ENCODE data around the gene MPRIP. TPM values are rescaled to one million over a fixed set of nuclear protein-coding genes. Genes with fewer than 3 reads are reported as not detected.

MPRIP gene
- total and polyA plus RNA-seq, 7 donors: 43.2 to 113 (median 77.4) TPM

DNA sequence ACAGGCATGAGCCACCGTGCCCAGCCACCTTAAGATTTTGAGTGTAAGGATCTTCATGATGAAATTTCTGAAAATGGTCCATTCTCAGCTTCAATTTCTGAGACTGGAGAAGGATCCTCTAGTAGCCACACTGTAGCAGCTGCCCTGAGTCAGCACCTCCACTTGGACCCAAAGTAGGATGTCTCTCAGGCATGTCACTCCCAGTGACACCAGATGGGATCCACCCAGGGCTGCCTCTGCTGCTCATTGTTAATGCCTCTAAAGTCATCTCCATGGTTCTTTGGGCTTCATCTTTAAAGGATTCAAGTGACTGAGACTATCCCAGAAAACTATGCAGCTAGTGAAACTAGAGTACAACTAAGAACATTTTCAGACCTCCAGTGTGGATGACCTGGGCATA is 156.0 kb downstream of the MPRIP start:
- WGBS, 2 donors: 96% methylated on average over 1 of the region's 1 CpG
- H3K27ac ChIP-seq: no peak overlapping the region
- peaks cover 0 to 8% (median 2%) of the 10 kb centered on the region in 4 donors for H3K36me3 ChIP-seq
- TF ChIP-seq POLR2AphosphoS5 (IDR thresholded peaks at IDR 0.05): no peak
- no peak for TF ChIP-seq POLR2A (IDR thresholded peaks at IDR 0.05)
- TF ChIP-seq EP300 (IDR thresholded peaks at IDR 0.05): no peak
- H3K4me3 ChIP-seq: no peak overlapping the region
- no peaks in the 10 kb centered on the region for H3K27me3 ChIP-seq
- intact Hi-C loops (cut with DNase I): no loop called here
- DNase-seq: no peak
- H3K9me3 ChIP-seq: no peaks in the 10 kb centered on the region
- H3K4me1 ChIP-seq: peaks cover 0 to 53% (median 48%) of the 10 kb centered on the region in 4 donors

- TF ChIP-seq EP300 (IDR thresholded peaks at IDR 0.05): no peak
- no peak for TF ChIP-seq POLR2AphosphoS5 (IDR thresholded peaks at IDR 0.05)
- TF ChIP-seq, protein P1, sequence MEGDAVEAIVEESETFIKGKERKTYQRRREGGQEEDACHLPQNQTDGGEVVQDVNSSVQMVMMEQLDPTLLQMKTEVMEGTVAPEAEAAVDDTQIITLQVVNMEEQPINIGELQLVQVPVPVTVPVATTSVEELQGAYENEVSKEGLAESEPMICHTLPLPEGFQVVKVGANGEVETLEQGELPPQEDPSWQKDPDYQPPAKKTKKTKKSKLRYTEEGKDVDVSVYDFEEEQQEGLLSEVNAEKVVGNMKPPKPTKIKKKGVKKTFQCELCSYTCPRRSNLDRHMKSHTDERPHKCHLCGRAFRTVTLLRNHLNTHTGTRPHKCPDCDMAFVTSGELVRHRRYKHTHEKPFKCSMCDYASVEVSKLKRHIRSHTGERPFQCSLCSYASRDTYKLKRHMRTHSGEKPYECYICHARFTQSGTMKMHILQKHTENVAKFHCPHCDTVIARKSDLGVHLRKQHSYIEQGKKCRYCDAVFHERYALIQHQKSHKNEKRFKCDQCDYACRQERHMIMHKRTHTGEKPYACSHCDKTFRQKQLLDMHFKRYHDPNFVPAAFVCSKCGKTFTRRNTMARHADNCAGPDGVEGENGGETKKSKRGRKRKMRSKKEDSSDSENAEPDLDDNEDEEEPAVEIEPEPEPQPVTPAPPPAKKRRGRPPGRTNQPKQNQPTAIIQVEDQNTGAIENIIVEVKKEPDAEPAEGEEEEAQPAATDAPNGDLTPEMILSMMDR (IDR thresholded peaks at IDR 0.05): no peak
- no peak for TF ChIP-seq POLR2A (IDR thresholded peaks at IDR 0.05)
- Histone ChIP-seq H3K27me3 (no peaks in the 10 kb centered on the region), H3K27ac (peak overlapping the region; percentile 86 to 98 (median 94)), H3K36me3 (peaks cover 0 to 8% (median 2%) of the 10 kb centered on the region in 4 donors), H3K9me3 (no peaks in the 10 kb centered on the region), H3K4me3 (peak overlapping the region in 2 of 4 donors; percentile 16 to 17), H3K4me1 (peaks cover 0 to 70% (median 67%) of the 10 kb centered on the region in 4 donors)
- intact Hi-C loops (cut with DNase I): loop anchor here (5.0 kb wide), 1 partner anchor 48 kb away; no protein-coding TSS in a partner anchor
- no peak for DNase-seq
- WGBS, 2 donors: 74 to 81% methylated on average over 7 of the region's 7 CpGs
These were observed 158.1 kb downstream of the MPRIP start for GRCh38 chr17:17200311-17200710.

GRCh38 chr17:17200831-17201230 is 158.6 kb downstream of the MPRIP start:
- peaks cover 0 to 8% (median 2%) of the 10 kb centered on the region in 4 donors for H3K36me3 ChIP-seq
- H3K27me3 ChIP-seq: no peaks in the 10 kb centered on the region
- peaks cover 0 to 75% (median 72%) of the 10 kb centered on the region in 4 donors for H3K4me1 ChIP-seq
- peak overlapping the region in 2 of 4 donors; percentile 16 to 17 for H3K4me3 ChIP-seq
- peak overlapping the region; percentile 86 to 98 (median 94) for H3K27ac ChIP-seq
- TF ChIP-seq POLR2AphosphoS5 (IDR thresholded peaks at IDR 0.05) (peak; percentile 21 to 75 (median 64)), POLR2A (IDR thresholded peaks at IDR 0.05) (no peak), EP300 (IDR thresholded peaks at IDR 0.05) (peak in 2 of 4 donors; percentile 61 to 68)
- TF ChIP-seq, protein P1 (IDR thresholded peaks at IDR 0.05): no peak
- H3K9me3 ChIP-seq: no peaks in the 10 kb centered on the region
- WGBS, 2 donors: 69 to 73% methylated on average over 5 of the region's 5 CpGs
- DNase-seq: peak; percentile 91
- intact Hi-C loops (cut with DNase I): loop anchor here (5.0 kb wide), 1 partner anchor 49 kb away; no protein-coding TSS in a partner anchor

DNA sequence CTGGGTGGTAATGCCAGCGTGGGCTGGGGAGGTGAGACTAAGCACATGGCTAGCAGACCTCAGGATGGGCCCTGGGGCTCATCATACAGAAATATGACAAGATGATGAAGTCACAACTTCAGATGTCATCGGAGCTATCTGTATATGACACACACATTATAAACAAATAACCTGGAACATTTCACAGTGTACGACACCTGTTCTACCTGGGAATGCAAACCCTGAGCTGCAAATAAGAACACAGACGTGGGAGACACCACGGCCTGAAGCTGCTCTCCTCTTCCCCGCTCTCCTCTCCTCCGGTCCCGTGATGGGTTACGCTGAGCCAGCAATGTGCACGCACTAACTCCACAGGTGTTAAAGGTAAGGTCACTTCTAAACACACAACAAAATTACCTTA is 159.0 kb downstream of the MPRIP start:
- intact Hi-C loops (cut with DNase I): loop anchor here (5.0 kb wide), 1 partner anchor 49 kb away; no protein-coding TSS in a partner anchor
- Histone ChIP-seq H3K27me3 (no peaks in the 10 kb centered on the region), H3K9me3 (no peaks in the 10 kb centered on the region), H3K4me1 (peaks cover 0 to 80% (median 75%) of the 10 kb centered on the region in 4 donors), H3K36me3 (peaks cover 0 to 8% (median 2%) of the 10 kb centered on the region in 4 donors), H3K27ac (peak overlapping the region; percentile 86 to 98 (median 94)), H3K4me3 (no peak overlapping the region)
- DNase-seq: no peak
- WGBS, 2 donors: 85 to 89% methylated on average over 10 of the region's 10 CpGs
- TF ChIP-seq, protein P1 (IDR thresholded peaks at IDR 0.05): no peak
- TF ChIP-seq POLR2AphosphoS5 (IDR thresholded peaks at IDR 0.05): peak in 1 of 4 donors; percentile 26

DNA sequence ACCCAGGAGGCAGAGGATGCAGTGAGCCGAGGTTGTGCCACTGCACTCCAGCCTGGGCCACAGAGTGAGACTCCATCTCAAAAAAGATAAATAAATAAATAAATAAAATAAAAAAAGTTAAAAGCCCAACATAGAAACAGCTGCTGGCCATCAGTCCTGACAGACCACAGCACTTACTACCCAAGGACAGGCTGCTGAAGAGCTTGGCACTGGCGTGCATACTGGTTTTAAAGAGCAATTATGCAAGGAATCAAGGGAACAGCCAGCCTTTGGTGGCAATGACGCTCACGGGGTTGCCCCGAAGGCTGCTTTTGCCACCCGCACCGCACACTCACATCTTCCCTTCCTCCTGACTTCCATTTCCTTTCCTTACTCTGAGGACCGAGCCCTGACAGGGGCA is 159.7 kb downstream of the MPRIP start:
- peak; percentile 82 for DNase-seq
- Histone ChIP-seq H3K9me3 (no peaks in the 10 kb centered on the region), H3K27ac (peak overlapping the region; percentile 86 to 98 (median 94)), H3K4me3 (no peak overlapping the region), H3K27me3 (no peaks in the 10 kb centered on the region), H3K36me3 (peaks cover 0 to 8% (median 2%) of the 10 kb centered on the region in 4 donors), H3K4me1 (peaks cover 0 to 86% (median 82%) of the 10 kb centered on the region in 4 donors)
- peak in 2 of 4 donors; percentile 49 to 58 for TF ChIP-seq POLR2AphosphoS5 (IDR thresholded peaks at IDR 0.05)
- TF ChIP-seq EP300 (IDR thresholded peaks at IDR 0.05): peak in 1 of 4 donors; percentile 33
- TF ChIP-seq POLR2A (IDR thresholded peaks at IDR 0.05): no peak
- 88 to 93% methylated on average over 8 of the region's 8 CpGs for WGBS, 2 donors
- intact Hi-C loops (cut with DNase I): loop anchor here (5.0 kb wide), 1 partner anchor 50 kb away; no protein-coding TSS in a partner anchor

Data from sigmoid colon (tissue), 7 donors.